GM18498 (cell line): ENCODE data around the gene MYBPC3.

Experiments
- ATAC-seq: cut with Tn5 transposase; IDR thresholded peaks from one replicate; pipeline ENCODE4 v1.9.1; 2021; ENCODE audit warnings: mild to moderate bottlenecking, moderate library complexity; ENCODE audit not compliant: unreplicated experiment

The MYBPC3 gene

GRCh38 chr11:47359162-47359561 lies 6.7 kb upstream of the MYBPC3 start:
- ATAC-seq = no peak

DNA sequence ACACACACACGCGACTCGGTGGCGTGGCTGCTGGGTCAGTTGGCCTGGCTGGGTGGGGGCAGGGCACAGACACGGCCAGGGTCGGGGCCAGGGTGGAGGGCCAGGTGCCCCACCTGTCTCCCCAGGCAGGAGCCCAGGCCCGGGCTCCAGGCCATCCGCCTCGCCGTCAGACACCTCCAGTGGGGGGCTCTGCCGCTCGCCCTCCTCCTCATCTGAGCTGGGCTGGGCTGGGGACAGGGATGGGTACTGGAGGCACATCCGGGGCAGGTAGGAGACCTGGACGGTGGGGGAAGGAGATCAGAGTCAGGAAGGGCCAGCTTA lies 6.2 kb upstream of the MYBPC3 start:
- no peak for ATAC-seq

- ATAC-seq = no peak
These were observed 5.7 kb upstream of the MYBPC3 start for GRCh38 chr11:47357985-47358730.

DNA sequence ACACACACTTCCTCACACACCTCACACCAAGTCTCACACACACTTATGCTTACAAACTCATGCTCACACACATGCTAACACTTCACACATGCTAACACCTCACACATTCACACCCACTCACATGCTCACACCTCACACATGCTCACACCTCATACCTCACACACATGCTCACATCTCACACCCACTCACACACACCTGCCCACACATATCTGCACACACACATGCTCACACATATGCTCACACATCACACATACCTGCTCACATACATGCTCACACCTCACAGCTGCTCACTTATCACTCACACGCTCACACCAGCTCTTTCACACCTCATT lies 4.5 kb upstream of the MYBPC3 start:
- ATAC-seq = no peak

- ATAC-seq = no peak
These were observed 3.9 kb upstream of the MYBPC3 start for GRCh38 chr11:47356129-47356997.

- no peak for ATAC-seq
These were observed 3.0 kb upstream of the MYBPC3 start for GRCh38 chr11:47355283-47356128.

GRCh38 chr11:47354913-47355282 lies 2.4 kb upstream of the MYBPC3 start:
- ATAC-seq = no peak

- ATAC-seq = no peak
These were observed 1.7 kb upstream of the MYBPC3 start for GRCh38 chr11:47353978-47354774.

- ATAC-seq = no peak
These were observed 1.1 kb downstream of the MYBPC3 start for GRCh38 chr11:47351156-47352126.

DNA sequence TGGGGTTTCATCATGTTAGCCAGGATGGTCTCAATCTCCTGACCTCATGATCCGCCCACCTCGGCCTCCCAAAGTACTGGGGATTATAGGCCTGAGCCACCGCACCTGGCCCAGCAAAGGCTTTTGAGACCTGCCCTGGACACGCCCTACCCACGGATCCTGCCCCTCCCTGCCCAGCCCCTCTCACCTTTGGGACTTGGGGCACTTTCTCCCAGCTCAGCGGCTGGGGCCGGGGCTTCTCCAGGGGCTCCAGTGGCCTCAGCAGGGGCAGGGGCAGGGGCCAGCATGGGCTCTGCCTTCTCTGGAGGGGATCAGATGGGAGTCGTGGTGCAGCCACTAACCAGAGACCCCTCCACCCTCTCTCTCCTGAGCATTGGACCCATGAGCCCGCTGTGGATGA lies 2.2 kb downstream of the MYBPC3 start:
- no peak for ATAC-seq

- ATAC-seq = no peak
These were observed 2.9 kb downstream of the MYBPC3 start for GRCh38 chr11:47349521-47350095.

- no peak for ATAC-seq
These were observed 3.6 kb downstream of the MYBPC3 start for GRCh38 chr11:47348859-47349258.

- ATAC-seq = no peak
These were observed 4.2 kb downstream of the MYBPC3 start for GRCh38 chr11:47348131-47348802.

- ATAC-seq = no peak
These were observed 5.4 kb downstream of the MYBPC3 start for GRCh38 chr11:47347137-47347536.

- ATAC-seq = no peak
These were observed 6.5 kb downstream of the MYBPC3 start for GRCh38 chr11:47345890-47346563.

DNA sequence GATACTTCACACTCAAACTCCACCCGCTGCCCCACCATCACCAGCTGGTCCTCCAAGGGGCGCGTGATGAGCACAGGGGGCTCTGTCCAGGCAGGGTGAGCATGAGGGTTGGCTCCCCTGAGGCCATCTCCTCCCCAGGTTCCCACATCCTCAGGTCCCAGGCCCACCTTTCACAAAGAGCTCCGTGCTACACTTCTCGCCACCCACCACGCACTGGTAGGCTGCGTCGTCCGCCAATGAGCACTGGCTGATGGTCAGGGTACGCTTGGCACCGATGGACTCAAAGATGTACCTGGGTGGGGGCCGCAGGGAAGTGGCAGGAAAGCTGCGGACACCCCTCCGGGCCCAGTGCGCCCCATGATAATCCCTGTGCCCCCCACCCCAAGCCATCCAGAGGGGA lies 9.6 kb downstream of the MYBPC3 start:
- no peak for ATAC-seq

DNA sequence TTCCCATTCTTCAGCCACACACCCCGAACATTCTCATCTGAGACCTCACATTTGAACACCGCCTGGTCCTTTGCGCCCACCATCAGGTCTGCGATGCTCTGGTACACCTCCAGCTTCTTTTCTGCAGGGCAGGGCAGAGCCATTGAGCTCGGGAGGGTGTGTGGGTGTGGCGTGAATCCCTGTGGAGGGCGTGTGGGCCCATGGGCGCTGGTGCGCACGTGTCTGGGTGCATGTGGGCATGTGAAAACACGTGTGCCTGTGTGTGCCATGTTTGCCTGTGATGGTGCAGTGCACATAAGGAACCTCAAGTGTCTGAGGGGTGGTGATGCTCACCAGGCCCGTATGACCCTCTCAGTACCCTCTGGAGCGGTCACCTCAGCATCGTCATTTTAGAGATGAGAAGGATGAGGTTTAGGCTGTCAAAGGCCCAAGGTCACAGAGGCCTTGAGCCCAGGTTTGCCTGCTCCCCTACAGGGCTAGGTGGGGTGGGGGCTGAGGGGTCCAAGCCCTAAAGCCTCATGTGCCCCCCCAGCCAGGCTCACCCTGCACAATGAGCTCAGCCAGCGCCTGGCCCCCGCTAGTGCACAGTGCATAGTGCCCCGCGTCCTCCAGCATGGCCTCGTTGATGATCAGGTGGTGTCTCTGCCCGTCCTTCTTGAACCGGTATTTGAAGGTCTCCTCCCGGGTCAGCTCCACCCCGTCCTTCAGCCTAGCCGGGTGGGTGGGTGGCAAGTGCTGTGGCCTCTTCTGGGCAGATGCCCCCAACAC lies 10.3 kb downstream of the MYBPC3 start:
- no peak for ATAC-seq
